B cell (primary cell): ENCODE measurements around the gene TOMM7.

ENCODE experiments used
- CTCF ChIP-seq: fragments of 200-600 bp; IDR thresholded peaks from one replicate; pipeline ENCODE4 v1.8.0; 2022; ENCODE audit warnings: antibody characterized with exemption, mild to moderate bottlenecking
- EZH2 ChIP-seq: IDR thresholded peaks from 2 replicates; pipeline ENCODE4 v1.6.1; 2012; ENCODE audit warnings: borderline replicate concordance, low read depth, mild to moderate bottlenecking, moderate library complexity, low read length; ENCODE audit not compliant: insufficient read depth, poor library complexity, severe bottlenecking

- TF ChIP-seq CTCF (no peak), EZH2 (no peak)
These were observed 3.2 kb downstream of the TOMM7 start for GRCh38 chr7:22819476-22819875.
